A549 (cell line): ENCODE data around the gene PANX1.

ENCODE experiments used
- JUN ChIP-seq, 2 experiments: fragments of >200 bp; sonication (Bioruptor Twin); formaldehyde crosslinking; IDR thresholded peaks; 2 replicates in 1 of 2; 3 replicates in 1 of 2; pipeline ENCODE4 v1.6.1; 2016 to 2017
- KDM5A ChIP-seq: fragments of 200-600 bp; sonication (generic); IDR thresholded peaks from 2 replicates; pipeline ENCODE4 v1.6.1; 2016; ENCODE audit warnings: antibody characterized with exemption, mild to moderate bottlenecking
- NR3C1 ChIP-seq: fragments of >200 bp; sonication (Bioruptor Twin); formaldehyde crosslinking; IDR thresholded peaks from 3 replicates; pipeline ENCODE4 v1.6.1; 2017
- POLR2A ChIP-seq: IDR thresholded peaks from 2 replicates; pipeline ENCODE4 v1.6.1; 2012; ENCODE audit warnings: mild to moderate bottlenecking, low read length
- SMC3 ChIP-seq: fragments of >200 bp; sonication (Bioruptor Twin); formaldehyde crosslinking; IDR thresholded peaks from 3 replicates; pipeline ENCODE4 v1.6.1; 2018; ENCODE audit warnings: inconsistent platforms
- TF ChIP-seq, protein P1 (sequence below): fragments of >200 bp; sonication (Bioruptor Twin); formaldehyde crosslinking; IDR thresholded peaks from 3 replicates; pipeline ENCODE4 v1.5.1; 2016
- TF ChIP-seq, protein P2 (sequence below): IDR thresholded peaks from 2 replicates; pipeline ENCODE4 v1.6.1; 2012

- TF ChIP-seq SMC3 (no peak), NR3C1 (no peak), KDM5A (no peak), POLR2A (no peak), JUN (IDR thresholded peaks at IDR 0.05) (no peak)
- TF ChIP-seq, protein P1, sequence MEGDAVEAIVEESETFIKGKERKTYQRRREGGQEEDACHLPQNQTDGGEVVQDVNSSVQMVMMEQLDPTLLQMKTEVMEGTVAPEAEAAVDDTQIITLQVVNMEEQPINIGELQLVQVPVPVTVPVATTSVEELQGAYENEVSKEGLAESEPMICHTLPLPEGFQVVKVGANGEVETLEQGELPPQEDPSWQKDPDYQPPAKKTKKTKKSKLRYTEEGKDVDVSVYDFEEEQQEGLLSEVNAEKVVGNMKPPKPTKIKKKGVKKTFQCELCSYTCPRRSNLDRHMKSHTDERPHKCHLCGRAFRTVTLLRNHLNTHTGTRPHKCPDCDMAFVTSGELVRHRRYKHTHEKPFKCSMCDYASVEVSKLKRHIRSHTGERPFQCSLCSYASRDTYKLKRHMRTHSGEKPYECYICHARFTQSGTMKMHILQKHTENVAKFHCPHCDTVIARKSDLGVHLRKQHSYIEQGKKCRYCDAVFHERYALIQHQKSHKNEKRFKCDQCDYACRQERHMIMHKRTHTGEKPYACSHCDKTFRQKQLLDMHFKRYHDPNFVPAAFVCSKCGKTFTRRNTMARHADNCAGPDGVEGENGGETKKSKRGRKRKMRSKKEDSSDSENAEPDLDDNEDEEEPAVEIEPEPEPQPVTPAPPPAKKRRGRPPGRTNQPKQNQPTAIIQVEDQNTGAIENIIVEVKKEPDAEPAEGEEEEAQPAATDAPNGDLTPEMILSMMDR = no peak
- TF ChIP-seq, protein P2, sequence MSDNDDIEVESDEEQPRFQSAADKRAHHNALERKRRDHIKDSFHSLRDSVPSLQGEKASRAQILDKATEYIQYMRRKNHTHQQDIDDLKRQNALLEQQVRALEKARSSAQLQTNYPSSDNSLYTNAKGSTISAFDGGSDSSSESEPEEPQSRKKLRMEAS = no peak
Measured at GRCh38 chr11:94132152-94132558, 3.5 kb downstream of the PANX1 start.
